Calu3 (cell line): Measurements from ENCODE around the gene KMT2E. TPM values are rescaled to one million over a fixed set of nuclear protein-coding genes. Genes with fewer than 3 reads are reported as not detected.

Source experiments
- BruUV-seq: library from RNA; stranded (reverse); fragments of 400-500 nt; replicated peaks from 2 replicates; lab custom pipeline; 2021; lab: Mats Ljungman, UMichigan
- CTCF ChIA-PET: fragments of 300-600 bp; sonication (Branson Sonifier 250); formaldehyde crosslinking; loops from one replicate; lab custom pipeline; 2022; ENCODE audit warnings: antibody characterized with exemption; lab: Charles Lee
- DNase-seq: peaks from one replicate; pipeline ENCODE4 v3.0.0; 2022
- H3K27ac Mint-ChIP-seq: one replicate; pipeline ENCODE4 v1.8.0; 2022; ENCODE audit warnings: mixed read lengths; ENCODE audit not compliant: unreplicated experiment
- H3K27me3 Mint-ChIP-seq: one replicate; pipeline ENCODE4 v1.8.0; 2022; ENCODE audit warnings: mixed read lengths; ENCODE audit not compliant: unreplicated experiment
- H3K36me3 Mint-ChIP-seq: one replicate; pipeline ENCODE4 v1.8.0; 2022; ENCODE audit warnings: mild to moderate bottlenecking, moderate library complexity, mixed read lengths; ENCODE audit not compliant: insufficient read depth, unreplicated experiment
- H3K4me1 Mint-ChIP-seq: one replicate; pipeline ENCODE4 v1.8.0; 2022; ENCODE audit warnings: mild to moderate bottlenecking, low read depth, mixed read lengths; ENCODE audit not compliant: unreplicated experiment
- H3K4me3 Mint-ChIP-seq: one replicate; pipeline ENCODE4 v1.8.0; 2022; ENCODE audit warnings: mild to moderate bottlenecking, low read depth, moderate library complexity, mixed read lengths; ENCODE audit not compliant: unreplicated experiment
- H3K9me3 Mint-ChIP-seq: one replicate; pipeline ENCODE4 v1.8.0; 2022; ENCODE audit warnings: low read depth, mixed read lengths; ENCODE audit not compliant: unreplicated experiment
- CTCF ChIP-seq: fragments of 200-600 bp; IDR thresholded peaks from one replicate; pipeline ENCODE4 v1.8.0; 2022; ENCODE audit warnings: antibody characterized with exemption; ENCODE audit not compliant: unreplicated experiment
- intact Hi-C: fragments of 100-400 bp; cut with micrococcal nuclease; formaldehyde crosslinking; loops from one replicate; pipeline ENCODE4 v1.10.0; 2022; ENCODE audit not compliant: unreplicated experiment
- total RNA-seq: library from RNA; stranded (reverse); gene quantifications from 2 replicates; pipeline ENCODE4 v1.2.3, GENCODE V29; 2022

KMT2E gene
- total RNA-seq, 1 experiment from 2014 or later = 39.1 TPM

- CTCF ChIA-PET = no interaction called here
- H3K4me1 Mint-ChIP-seq = no peaks in the 10 kb centered on the region
Measured at GRCh38 chr7:104976966-104977636, 36.9 kb upstream of the KMT2E start.

GRCh38 chr7:104978460-104978859 is 35.5 kb upstream of the KMT2E start:
- Mint-ChIP-seq H3K9me3 (no peaks in the 10 kb centered on the region), H3K27ac (no peak overlapping the region), H3K36me3 (peaks cover 5% of the 10 kb centered on the region), H3K4me3 (no peak overlapping the region), H3K4me1 (no peaks in the 10 kb centered on the region), H3K27me3 (no peaks in the 10 kb centered on the region)
- CTCF ChIA-PET = interaction anchor here (1.2 kb wide), 1 partner anchor 37 kb away, joined by 4 read pairs; no protein-coding TSS in a partner anchor
- BruUV-seq = no TSS peak
- intact Hi-C loops = no loop called here
- no peak for DNase-seq
- TF ChIP-seq CTCF = no peak

More at GRCh38 chr7:104976966-104977636, 36.9 kb upstream of the KMT2E start:
- H3K36me3 Mint-ChIP-seq = no peaks in the 10 kb centered on the region
- no peak overlapping the region for H3K4me3 Mint-ChIP-seq
- intact Hi-C loops = no loop called here
- BruUV-seq = no TSS peak
- no peaks in the 10 kb centered on the region for H3K9me3 Mint-ChIP-seq
- H3K27ac Mint-ChIP-seq = no peak overlapping the region
- DNase-seq = no peak
- H3K27me3 Mint-ChIP-seq = no peaks in the 10 kb centered on the region
- TF ChIP-seq CTCF = no peak

GRCh38 chr7:104979167-104979841 is 34.7 kb upstream of the KMT2E start:
- intact Hi-C loops = no loop called here
- TF ChIP-seq CTCF = no peak
- CTCF ChIA-PET = interaction anchor here (1.2 kb wide), 1 partner anchor 36 kb away, joined by 4 read pairs; no protein-coding TSS in a partner anchor
- Mint-ChIP-seq H3K27ac (no peak overlapping the region), H3K27me3 (no peaks in the 10 kb centered on the region), H3K36me3 (peaks cover 14% of the 10 kb centered on the region), H3K4me1 (no peaks in the 10 kb centered on the region), H3K4me3 (no peak overlapping the region), H3K9me3 (no peaks in the 10 kb centered on the region)
- DNase-seq = no peak
- BruUV-seq = no TSS peak

GRCh38 chr7:104980440-104980839 is 33.6 kb upstream of the KMT2E start:
- no TSS peak for BruUV-seq
- DNase-seq = no peak
- Mint-ChIP-seq H3K4me1 (peaks cover 11% of the 10 kb centered on the region), H3K9me3 (no peaks in the 10 kb centered on the region), H3K27ac (no peak overlapping the region), H3K36me3 (peaks cover 15% of the 10 kb centered on the region), H3K4me3 (no peak overlapping the region), H3K27me3 (no peaks in the 10 kb centered on the region)
- TF ChIP-seq CTCF = no peak
- CTCF ChIA-PET = interaction anchor here (1.2 to 1.7 kb wide), 2 partner anchors 26 to 53 kb away, joined by 6 read pairs; no protein-coding TSS in a partner anchor
- intact Hi-C loops = no loop called here
